Measurements from ENCODE around the gene TBC1D3B.
"Not testable (repeated sequence)": the region's sequence is repeated elsewhere in the genome, so short reads cannot be mapped to it uniquely, and the experiment has no call there.

- TF ChIP-seq CTCF (CRISPR knock-in tag; IDR thresholded peaks at IDR 0.05); MBD4 (IDR thresholded peaks at IDR 0.05; ENCODE audit: borderline replicate concordance, low read length); ZNF318 (CRISPR knock-in tag; IDR thresholded peaks at IDR 0.05); ZBTB40 (IDR thresholded peaks at IDR 0.05); ZBTB40 (CRISPR knock-in tag; IDR thresholded peaks at IDR 0.05); ZBTB49 (CRISPR knock-in tag; IDR thresholded peaks at IDR 0.05; ENCODE audit: borderline replicate concordance); IRF1 (CRISPR knock-in tag; IDR thresholded peaks at IDR 0.05; ENCODE audit: low read depth): not testable (repeated sequence)
These were observed 44.5 kb upstream of the TBC1D3B start for GRCh38 chr17:36220737-36221580.
